ENCODE results near the gene PCID2.

PCID2 gene

GRCh38 chr13:113149711-113150549, 58.5 kb downstream of the PCID2 start:
- H2AFZ ChIP-seq, result no peak overlapping the region
- no peaks in the 10 kb centered on the region for H3K9me3 ChIP-seq (ENCODE audit: control insufficient read depth, low read length)
- H3K79me2 ChIP-seq, result no peaks in the 10 kb centered on the region
- H3K4me1 ChIP-seq, result peaks cover 3% of the 10 kb centered on the region
- no peaks in the 10 kb centered on the region for H3K36me3 ChIP-seq (ENCODE audit: control insufficient read depth, insufficient read depth, low read length)
- no peak overlapping the region for H3K4me3 ChIP-seq (ENCODE audit: low read depth, low read length)
- no peak overlapping the region for H3K4me2 ChIP-seq (ENCODE audit: low read length)
- no peak overlapping the region for H3K9ac ChIP-seq
- no peaks in the 10 kb centered on the region for H3K27me3 ChIP-seq (ENCODE audit: control insufficient read depth, insufficient read depth, low read length)
- TF ChIP-seq, protein P1, sequence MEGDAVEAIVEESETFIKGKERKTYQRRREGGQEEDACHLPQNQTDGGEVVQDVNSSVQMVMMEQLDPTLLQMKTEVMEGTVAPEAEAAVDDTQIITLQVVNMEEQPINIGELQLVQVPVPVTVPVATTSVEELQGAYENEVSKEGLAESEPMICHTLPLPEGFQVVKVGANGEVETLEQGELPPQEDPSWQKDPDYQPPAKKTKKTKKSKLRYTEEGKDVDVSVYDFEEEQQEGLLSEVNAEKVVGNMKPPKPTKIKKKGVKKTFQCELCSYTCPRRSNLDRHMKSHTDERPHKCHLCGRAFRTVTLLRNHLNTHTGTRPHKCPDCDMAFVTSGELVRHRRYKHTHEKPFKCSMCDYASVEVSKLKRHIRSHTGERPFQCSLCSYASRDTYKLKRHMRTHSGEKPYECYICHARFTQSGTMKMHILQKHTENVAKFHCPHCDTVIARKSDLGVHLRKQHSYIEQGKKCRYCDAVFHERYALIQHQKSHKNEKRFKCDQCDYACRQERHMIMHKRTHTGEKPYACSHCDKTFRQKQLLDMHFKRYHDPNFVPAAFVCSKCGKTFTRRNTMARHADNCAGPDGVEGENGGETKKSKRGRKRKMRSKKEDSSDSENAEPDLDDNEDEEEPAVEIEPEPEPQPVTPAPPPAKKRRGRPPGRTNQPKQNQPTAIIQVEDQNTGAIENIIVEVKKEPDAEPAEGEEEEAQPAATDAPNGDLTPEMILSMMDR (IDR thresholded peaks at IDR 0.05), result no peak
- no peak overlapping the region for H3K27ac ChIP-seq

- H3K4me3 ChIP-seq (ENCODE audit: low read depth, low read length), result no peak overlapping the region
- no peak overlapping the region for H3K9ac ChIP-seq
- TF ChIP-seq, protein P1 (IDR thresholded peaks at IDR 0.05), result no peak
- no peak overlapping the region for H2AFZ ChIP-seq
- H3K4me2 ChIP-seq (ENCODE audit: low read length), result no peak overlapping the region
- H3K36me3 ChIP-seq (ENCODE audit: control insufficient read depth, insufficient read depth, low read length), result no peaks in the 10 kb centered on the region
- peaks cover 3% of the 10 kb centered on the region for H3K4me1 ChIP-seq
- no peak overlapping the region for H3K27ac ChIP-seq
- no peaks in the 10 kb centered on the region for H3K9me3 ChIP-seq (ENCODE audit: control insufficient read depth, low read length)
- H3K79me2 ChIP-seq, result no peaks in the 10 kb centered on the region
- no peaks in the 10 kb centered on the region for H3K27me3 ChIP-seq (ENCODE audit: control insufficient read depth, insufficient read depth, low read length)
Observed at GRCh38 chr13:113148940-113149503, 59.4 kb downstream of the PCID2 start.

GRCh38 chr13:113148407-113148806, 60.1 kb downstream of the PCID2 start:
- H3K79me2 ChIP-seq, result no peaks in the 10 kb centered on the region
- no peak overlapping the region for H2AFZ ChIP-seq
- no peak overlapping the region for H3K9ac ChIP-seq
- no peak overlapping the region for H3K27ac ChIP-seq
- TF ChIP-seq, protein P1 (IDR thresholded peaks at IDR 0.05), result no peak
- no peaks in the 10 kb centered on the region for H3K27me3 ChIP-seq (ENCODE audit: control insufficient read depth, insufficient read depth, low read length)
- H3K4me1 ChIP-seq, result peaks cover 3% of the 10 kb centered on the region
- no peak overlapping the region for H3K4me2 ChIP-seq (ENCODE audit: low read length)
- no peak overlapping the region for H3K4me3 ChIP-seq (ENCODE audit: low read depth, low read length)
- H3K9me3 ChIP-seq (ENCODE audit: control insufficient read depth, low read length), result no peaks in the 10 kb centered on the region
- no peaks in the 10 kb centered on the region for H3K36me3 ChIP-seq (ENCODE audit: control insufficient read depth, insufficient read depth, low read length)

DNA sequence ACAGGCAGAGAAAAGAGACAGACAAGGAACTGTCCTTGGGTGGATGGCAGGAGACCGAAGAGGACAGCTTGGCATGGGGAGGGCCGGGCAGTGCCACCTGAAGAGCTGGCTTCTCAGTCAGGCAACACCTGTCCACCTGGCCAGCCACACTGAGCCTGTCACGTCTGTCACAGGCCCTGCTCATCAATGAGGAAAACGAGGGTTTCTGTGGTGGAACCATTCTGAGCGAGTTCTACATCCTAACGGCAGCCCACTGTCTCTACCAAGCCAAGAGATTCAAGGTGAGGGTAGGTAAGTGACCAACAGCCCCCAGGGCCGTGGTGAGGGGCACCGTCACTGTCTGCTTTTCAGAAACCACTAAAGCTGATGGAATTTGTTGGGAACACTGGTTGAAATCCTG, 61.3 kb downstream of the PCID2 start:
- H3K4me2 ChIP-seq (ENCODE audit: low read length), result no peak overlapping the region
- no peak overlapping the region for H3K27ac ChIP-seq
- TF ChIP-seq, protein P1 (IDR thresholded peaks at IDR 0.05), result no peak
- peaks cover 2% of the 10 kb centered on the region for H3K4me1 ChIP-seq
- H3K36me3 ChIP-seq (ENCODE audit: control insufficient read depth, insufficient read depth, low read length), result no peaks in the 10 kb centered on the region
- no peak overlapping the region for H3K4me3 ChIP-seq (ENCODE audit: low read depth, low read length)
- H3K9me3 ChIP-seq (ENCODE audit: control insufficient read depth, low read length), result no peaks in the 10 kb centered on the region
- H3K79me2 ChIP-seq, result no peaks in the 10 kb centered on the region
- no peak overlapping the region for H2AFZ ChIP-seq
- no peaks in the 10 kb centered on the region for H3K27me3 ChIP-seq (ENCODE audit: control insufficient read depth, insufficient read depth, low read length)
- no peak overlapping the region for H3K9ac ChIP-seq

All from parathyroid adenoma (tissue), 2 donors.